ENCODE data around the gene FNIP2. TPM values are rescaled to one million over a fixed set of nuclear protein-coding genes. Genes with fewer than 3 reads are reported as not detected.

The FNIP2 gene
- total RNA-seq, 1 donor from 2014 or later = 36.5 TPM

DNA sequence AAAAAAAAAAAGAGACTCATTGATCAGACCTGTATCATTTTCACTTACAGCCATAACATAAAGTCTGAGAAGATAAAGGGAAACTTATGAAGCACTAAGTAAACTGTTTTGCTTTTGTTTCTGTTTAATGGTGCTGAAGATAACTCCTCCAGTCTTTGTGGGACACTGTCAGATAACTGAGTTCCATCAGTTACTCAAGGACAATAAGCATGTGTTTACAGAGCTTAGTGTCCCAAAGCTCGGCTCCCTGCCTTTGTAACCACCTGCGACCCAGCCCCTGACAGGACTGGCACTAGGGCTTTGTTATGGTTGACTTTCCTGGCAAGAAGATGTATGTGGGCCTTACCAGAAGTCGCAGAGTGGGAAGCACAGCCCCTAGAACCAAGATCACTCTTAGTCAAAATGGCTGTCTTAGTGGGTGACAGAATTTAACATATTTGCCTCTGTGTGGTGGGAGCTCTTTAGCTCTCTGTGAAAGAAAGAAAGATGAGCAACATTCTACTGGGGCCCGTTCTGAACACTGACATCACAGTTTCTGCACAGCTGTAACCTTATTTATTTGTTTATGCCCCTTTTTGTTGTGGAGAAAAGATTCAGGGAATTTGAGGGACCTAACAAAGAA lies 68.1 kb downstream of the FNIP2 start:
- DNase-seq (ENCODE audit: extremely low spot score, unreplicated experiment) = no peak
- H3K9me3 Mint-ChIP-seq = no peaks in the 10 kb centered on the region
- TF ChIP-seq, protein P1, sequence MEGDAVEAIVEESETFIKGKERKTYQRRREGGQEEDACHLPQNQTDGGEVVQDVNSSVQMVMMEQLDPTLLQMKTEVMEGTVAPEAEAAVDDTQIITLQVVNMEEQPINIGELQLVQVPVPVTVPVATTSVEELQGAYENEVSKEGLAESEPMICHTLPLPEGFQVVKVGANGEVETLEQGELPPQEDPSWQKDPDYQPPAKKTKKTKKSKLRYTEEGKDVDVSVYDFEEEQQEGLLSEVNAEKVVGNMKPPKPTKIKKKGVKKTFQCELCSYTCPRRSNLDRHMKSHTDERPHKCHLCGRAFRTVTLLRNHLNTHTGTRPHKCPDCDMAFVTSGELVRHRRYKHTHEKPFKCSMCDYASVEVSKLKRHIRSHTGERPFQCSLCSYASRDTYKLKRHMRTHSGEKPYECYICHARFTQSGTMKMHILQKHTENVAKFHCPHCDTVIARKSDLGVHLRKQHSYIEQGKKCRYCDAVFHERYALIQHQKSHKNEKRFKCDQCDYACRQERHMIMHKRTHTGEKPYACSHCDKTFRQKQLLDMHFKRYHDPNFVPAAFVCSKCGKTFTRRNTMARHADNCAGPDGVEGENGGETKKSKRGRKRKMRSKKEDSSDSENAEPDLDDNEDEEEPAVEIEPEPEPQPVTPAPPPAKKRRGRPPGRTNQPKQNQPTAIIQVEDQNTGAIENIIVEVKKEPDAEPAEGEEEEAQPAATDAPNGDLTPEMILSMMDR (conservative IDR thresholded peaks at IDR 0.05) = no peak
- peak overlapping the region; percentile 55 for H3K27ac Mint-ChIP-seq
- no peak overlapping the region for H3K4me3 Mint-ChIP-seq
- peaks cover 6% of the 10 kb centered on the region for H3K4me1 Mint-ChIP-seq (ENCODE audit: unreplicated experiment)
- H3K27me3 Mint-ChIP-seq = no peaks in the 10 kb centered on the region
- peaks cover 30% of the 10 kb centered on the region for H3K36me3 Mint-ChIP-seq

DNA sequence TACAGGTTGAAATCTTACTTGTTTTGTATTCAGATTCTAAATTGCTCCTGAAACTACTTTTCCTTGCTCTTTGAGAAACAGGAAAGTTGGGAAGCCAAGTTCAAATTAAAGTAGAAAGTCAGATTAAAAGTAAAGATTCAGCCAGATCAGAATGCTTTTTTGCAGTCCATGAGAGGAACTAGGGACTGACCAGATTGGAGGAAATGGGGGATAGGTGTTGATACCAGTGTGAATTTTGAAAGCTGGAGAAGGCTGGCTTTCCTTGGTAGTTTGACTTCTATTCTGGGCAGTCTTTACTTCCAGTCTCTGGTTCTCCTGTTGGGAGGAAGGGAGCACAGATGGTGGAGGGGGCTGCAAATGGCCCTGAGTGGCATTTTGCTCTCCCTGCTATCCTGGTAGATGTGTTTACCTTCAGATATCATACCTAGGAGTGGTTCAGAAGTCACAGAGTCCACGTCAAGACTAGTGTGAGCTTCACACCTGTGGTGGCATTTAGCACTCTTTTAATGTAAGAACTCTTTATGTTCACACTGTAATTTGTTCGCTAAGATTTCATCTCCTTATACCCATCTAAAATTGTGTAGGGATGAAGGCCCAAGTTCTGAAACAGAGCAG lies 68.8 kb downstream of the FNIP2 start:
- no peak overlapping the region for H3K4me3 Mint-ChIP-seq
- TF ChIP-seq, protein P1 (conservative IDR thresholded peaks at IDR 0.05) = no peak
- peaks cover 6% of the 10 kb centered on the region for H3K4me1 Mint-ChIP-seq (ENCODE audit: unreplicated experiment)
- peaks cover 30% of the 10 kb centered on the region for H3K36me3 Mint-ChIP-seq
- H3K27me3 Mint-ChIP-seq = no peaks in the 10 kb centered on the region
- no peak for DNase-seq (ENCODE audit: extremely low spot score, unreplicated experiment)
- no peaks in the 10 kb centered on the region for H3K9me3 Mint-ChIP-seq
- no peak overlapping the region for H3K27ac Mint-ChIP-seq

DNA sequence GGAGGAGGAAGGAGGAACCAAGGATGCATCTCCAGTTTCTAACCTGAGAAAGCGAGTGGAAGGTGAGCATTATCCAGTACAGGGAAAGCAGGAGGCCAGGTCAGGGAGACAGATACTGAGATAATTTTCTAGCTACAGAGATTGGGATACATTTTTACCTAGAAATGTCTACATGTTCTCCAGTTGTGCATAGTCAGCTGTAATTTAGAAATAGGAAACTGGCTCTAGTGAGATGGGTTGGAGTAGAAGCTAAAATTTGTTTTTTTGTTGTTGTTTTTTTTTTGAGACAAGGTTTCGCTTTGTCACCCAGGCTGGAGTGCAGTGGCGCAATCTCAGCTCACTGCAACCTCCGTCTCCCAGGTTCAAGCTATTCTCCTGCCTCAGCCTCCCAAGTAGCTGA lies 71.3 kb downstream of the FNIP2 start:
- no peaks in the 10 kb centered on the region for H3K9me3 Mint-ChIP-seq
- H3K36me3 Mint-ChIP-seq = peaks cover 36% of the 10 kb centered on the region
- no peaks in the 10 kb centered on the region for H3K4me1 Mint-ChIP-seq (ENCODE audit: unreplicated experiment)
- H3K27ac Mint-ChIP-seq = no peak overlapping the region
- no peak overlapping the region for H3K4me3 Mint-ChIP-seq
- no peak for DNase-seq (ENCODE audit: extremely low spot score, unreplicated experiment)
- H3K27me3 Mint-ChIP-seq = no peaks in the 10 kb centered on the region
- TF ChIP-seq, protein P1 (conservative IDR thresholded peaks at IDR 0.05) = no peak

DNA sequence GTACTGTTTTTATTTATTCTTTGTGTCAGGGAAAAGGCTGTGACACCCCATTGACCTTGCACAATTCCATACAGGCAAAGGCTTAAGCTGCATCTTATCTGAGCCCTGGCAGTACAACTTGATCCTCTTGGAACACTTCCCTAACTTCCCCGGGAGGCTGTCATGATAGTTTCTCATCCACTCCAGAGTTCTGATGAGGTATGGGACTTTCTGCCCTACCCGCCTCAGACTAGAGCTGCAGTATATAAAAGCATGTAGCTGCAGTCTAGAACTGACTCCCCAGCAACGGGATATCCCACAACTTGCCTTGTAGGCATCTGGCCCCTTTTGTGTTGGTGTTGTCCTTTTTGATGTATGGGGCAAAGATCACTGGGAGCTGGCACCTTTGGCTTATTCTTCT lies 72.7 kb downstream of the FNIP2 start:
- TF ChIP-seq, protein P1 (conservative IDR thresholded peaks at IDR 0.05) = no peak
- DNase-seq (ENCODE audit: extremely low spot score, unreplicated experiment) = no peak

DNA sequence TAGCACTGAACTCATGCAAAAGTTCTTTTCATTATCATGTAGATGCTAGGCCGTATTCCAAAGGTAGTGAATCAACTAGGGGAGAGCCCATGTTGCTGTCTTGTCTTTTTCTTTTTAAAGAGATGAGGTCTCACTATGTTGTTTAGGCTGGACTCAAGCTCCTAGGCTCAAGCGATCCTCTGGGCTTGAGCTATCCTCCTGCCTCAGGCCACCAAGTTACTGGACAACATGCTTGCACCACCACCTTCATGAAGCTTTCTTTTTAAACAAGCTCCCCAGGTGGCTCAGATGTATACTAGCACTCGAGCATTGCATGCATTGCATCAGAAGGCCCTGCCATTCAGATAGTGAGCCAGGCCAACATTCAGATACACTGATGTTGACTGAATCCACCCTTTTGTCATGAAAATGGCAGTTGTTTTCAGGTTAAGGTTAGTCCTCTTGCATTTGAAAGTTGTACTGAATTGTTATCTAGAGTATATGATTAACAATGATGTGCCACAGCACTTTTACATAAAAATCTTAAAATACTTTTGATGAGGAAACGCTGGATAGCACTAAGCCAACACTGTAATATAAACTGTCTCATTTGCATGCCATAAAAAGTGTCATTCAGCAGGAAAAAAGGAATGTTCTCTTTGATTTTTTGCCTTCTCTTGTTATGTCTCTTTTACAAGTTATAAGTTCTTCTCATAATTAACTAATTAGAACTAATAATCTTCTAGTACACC lies 76.7 kb downstream of the FNIP2 start:
- Mint-ChIP-seq H3K4me1 (ENCODE audit: unreplicated experiment) (peaks cover 3% of the 10 kb centered on the region), H3K27ac (no peak overlapping the region), H3K27me3 (no peaks in the 10 kb centered on the region), H3K4me3 (no peak overlapping the region), H3K9me3 (no peaks in the 10 kb centered on the region), H3K36me3 (peaks cover 18% of the 10 kb centered on the region)
- TF ChIP-seq, protein P1 (conservative IDR thresholded peaks at IDR 0.05) = no peak
- no peak for DNase-seq (ENCODE audit: extremely low spot score, unreplicated experiment)

More for the DNA sequence above, 72.7 kb downstream of the FNIP2 start:
- H3K9me3 Mint-ChIP-seq = no peaks in the 10 kb centered on the region
- H3K4me1 Mint-ChIP-seq (ENCODE audit: unreplicated experiment) = no peaks in the 10 kb centered on the region
- no peak overlapping the region for H3K4me3 Mint-ChIP-seq
- H3K27me3 Mint-ChIP-seq = no peaks in the 10 kb centered on the region
- H3K27ac Mint-ChIP-seq = no peak overlapping the region
- peaks cover 27% of the 10 kb centered on the region for H3K36me3 Mint-ChIP-seq

Measured in type B pancreatic cell (in vitro differentiated cells).